Endothelial cell of umbilical vein (primary cell): ENCODE data around the gene RD3L. TPM values are rescaled to one million over a fixed set of nuclear protein-coding genes. Genes with fewer than 3 reads are reported as not detected.

Source experiments
- BruUV-seq: library from RNA; stranded (reverse); fragments of 400-500 nt; replicated peaks from 2 replicates; lab custom pipeline; 2021; lab: Mats Ljungman, UMichigan
- CTCF ChIA-PET: fragments of 300-600, 350-600 bp; sonication (Branson Sonifier 250); formaldehyde crosslinking; loops from one replicate; lab custom pipeline; 2021; ENCODE audit warnings: antibody characterized with exemption, inconsistent platforms; lab: Charles Lee
- POLR2A ChIA-PET: fragments of 300-600, 350-600 bp; sonication (Branson Sonifier 250); formaldehyde crosslinking; loops from one replicate; lab custom pipeline; 2021; ENCODE audit warnings: antibody characterized with exemption, inconsistent platforms; lab: Charles Lee
- DNase-seq: peaks from one replicate; pipeline ENCODE4 v3.0.0-alpha.2; 2011; ENCODE audit warnings: low read depth, low spot score
- FAIRE-seq: peaks from 2 replicates; lab custom pipeline; 2011; peaks lifted over from hg19 to GRCh38; lab: Jason Lieb, UNC
- H2AFZ ChIP-seq: 2 replicates; pipeline ENCODE4 v1.6.0; 2012; ENCODE audit warnings: low read depth, low read length, control low read depth, inconsistent platforms
- H3K27ac ChIP-seq: 2 replicates; pipeline ENCODE4 v1.5.1; 2011; ENCODE audit warnings: low read depth, mild to moderate bottlenecking, control low read depth, low read length, moderate library complexity; ENCODE audit not compliant: insufficient read depth
- H3K27me3 ChIP-seq, 2 experiments: 2 replicates each; pipeline versions ENCODE4 v1.6.0 to v1.6.1; 2011; ENCODE audit warnings: low read length in 2 of 2, mixed read lengths in 1 of 2; ENCODE audit not compliant: control insufficient read depth in 2 of 2, insufficient read depth in 2 of 2
- H3K36me3 ChIP-seq, 2 experiments: 2 replicates in 1 of 2; 3 replicates in 1 of 2; pipeline ENCODE4 v1.5.1; 2011; ENCODE audit warnings: low read length in 2 of 2, mild to moderate bottlenecking in 1 of 2, moderate library complexity in 1 of 2; ENCODE audit not compliant: control insufficient read depth in 2 of 2, insufficient read depth in 2 of 2; ENCODE audit errors: extremely low read depth in 1 of 2
- H3K4me1 ChIP-seq: 3 replicates; pipeline ENCODE4 v1.5.1; 2011; ENCODE audit warnings: mild to moderate bottlenecking, low read length; ENCODE audit not compliant: control insufficient read depth, insufficient read depth; ENCODE audit errors: extremely low read depth
- H3K4me2 ChIP-seq: 2 replicates; pipeline ENCODE4 v1.6.1; 2011; ENCODE audit warnings: low read length, control low read depth, mixed read lengths; ENCODE audit not compliant: insufficient read depth
- H3K4me3 ChIP-seq, 3 experiments: fragments of 200-600 bp in 1 of 3; sonication (generic), shearing (Covaris generic) in 1 of 3; replicated peaks in 1 of 3; 2 replicates each; pipeline ENCODE4 v1.5.1; 2011 to 2016; ENCODE audit warnings: control low read depth in 3 of 3, low read length in 3 of 3, mild to moderate bottlenecking in 2 of 3, inconsistent platforms in 1 of 3, low read depth in 1 of 3, moderate library complexity in 1 of 3; ENCODE audit not compliant: insufficient read depth in 1 of 3
- H3K79me2 ChIP-seq: 2 replicates; pipeline ENCODE4 v1.6.0; 2012; ENCODE audit warnings: low read length, inconsistent platforms; ENCODE audit not compliant: control insufficient read depth, insufficient read depth
- H3K9ac ChIP-seq: replicated peaks from 2 replicates; pipeline ENCODE3; 2011; ENCODE audit warnings: low read length, control low read depth; ENCODE audit not compliant: insufficient read depth; ENCODE audit errors: extremely low read depth
- H3K9me1 ChIP-seq: replicated peaks from 3 replicates; pipeline ENCODE4 v1.6.0; 2011; ENCODE audit warnings: mild to moderate bottlenecking, low read length; ENCODE audit not compliant: control insufficient read depth, insufficient read depth; ENCODE audit errors: extremely low read depth
- H3K9me3 ChIP-seq: replicated peaks from 2 replicates; pipeline ENCODE4 v1.5.1; 2012; ENCODE audit warnings: low read length, inconsistent platforms; ENCODE audit not compliant: control insufficient read depth, insufficient read depth
- H4K20me1 ChIP-seq: replicated peaks from 2 replicates; pipeline ENCODE3; 2011; ENCODE audit warnings: mild to moderate bottlenecking, low read length; ENCODE audit not compliant: control insufficient read depth, insufficient read depth; ENCODE audit errors: extremely low read depth
- EZH2 ChIP-seq: IDR thresholded peaks from 2 replicates; pipeline ENCODE4 v1.6.1; 2012; ENCODE audit warnings: borderline replicate concordance, low read depth, mild to moderate bottlenecking, moderate library complexity, low read length, inconsistent platforms; ENCODE audit not compliant: severe bottlenecking
- FOS ChIP-seq: IDR thresholded peaks from 2 replicates; pipeline ENCODE4 v1.6.1; 2011; ENCODE audit warnings: mild to moderate bottlenecking, low read length, moderate library complexity, borderline replicate concordance; ENCODE audit not compliant: insufficient read depth
- GATA2 ChIP-seq: IDR thresholded peaks from 2 replicates; pipeline ENCODE4 v1.7.0; 2011; ENCODE audit warnings: low read depth, mild to moderate bottlenecking, moderate library complexity, mixed read lengths, low read length; ENCODE audit not compliant: insufficient read length, insufficient read depth
- JUN ChIP-seq: IDR thresholded peaks from 2 replicates; pipeline ENCODE4 v1.6.1; 2011; ENCODE audit warnings: borderline replicate concordance, low read depth; ENCODE audit not compliant: insufficient read length, insufficient read depth
- MYC ChIP-seq: IDR thresholded peaks from one replicate; pipeline ENCODE4 v1.6.1; 2011; ENCODE audit warnings: mild to moderate bottlenecking, low read depth, low read length
- POLR2A ChIP-seq: IDR thresholded peaks from 2 replicates; pipeline ENCODE4 v1.6.1; 2012; ENCODE audit warnings: low read depth, mild to moderate bottlenecking, control low read depth, low read length
- POLR2AphosphoS5 ChIP-seq: IDR thresholded peaks from 2 replicates; pipeline ENCODE4 v1.6.1; 2012; ENCODE audit warnings: low read depth, mild to moderate bottlenecking, control low read depth, low read length, moderate library complexity; ENCODE audit not compliant: insufficient read depth
- dilution Hi-C: fragments of 300-500 bp; cut with MboI; formaldehyde crosslinking; loops from one replicate; pipeline ENCODE4 v1.15.0; 2019; ENCODE audit warnings: low sequenced_read_pairs; ENCODE audit not compliant: extremely low pct_ligation_motif_present
- intact Hi-C: fragments of 100-400 bp; cut with micrococcal nuclease; formaldehyde crosslinking; loops from one replicate; pipeline ENCODE4 v1.10.0; 2022
- polyA plus RNA-seq, 4 experiments: library from polyadenylated mRNA; depleted of rRNA in 3 of 4; stranded (reverse) in 3 of 4; unstranded in 1 of 4; fragments of >200 nt; gene quantifications; 2 replicates each; pipeline versions ENCODE4 v1.2.1 to v1.2.3, GENCODE V29; 2011 to 2012; ENCODE audit warnings: missing spikeins in 1 of 4
- total RNA-seq: library from RNA; stranded (reverse); gene quantifications from 2 replicates; pipeline ENCODE4 v1.2.3, GENCODE V29; 2021
- TF ChIP-seq, protein P1 (sequence below): IDR thresholded peaks from 2 replicates; pipeline ENCODE4 v1.6.1; 2011; ENCODE audit not compliant: insufficient read depth, insufficient read length
- TF ChIP-seq, protein P2 (sequence below), 2 donors: IDR thresholded peaks; 1 replicate in 1 of 2; 2 replicates in 1 of 2; pipeline ENCODE4 v1.5.1; 2011; ENCODE audit warnings: low read length in 2 of 2, mild to moderate bottlenecking in 2 of 2, moderate library complexity in 2 of 2, control low read depth in 1 of 2, inconsistent platforms in 1 of 2, low read depth in 1 of 2; ENCODE audit not compliant: insufficient read depth in 1 of 2; ENCODE audit errors: extremely low read depth in 1 of 2

Gene RD3L
- total and polyA plus RNA-seq, 2 donors (not counting 3 experiments of a cell fraction or from before 2014, with no cell fraction given): not detected

DNA sequence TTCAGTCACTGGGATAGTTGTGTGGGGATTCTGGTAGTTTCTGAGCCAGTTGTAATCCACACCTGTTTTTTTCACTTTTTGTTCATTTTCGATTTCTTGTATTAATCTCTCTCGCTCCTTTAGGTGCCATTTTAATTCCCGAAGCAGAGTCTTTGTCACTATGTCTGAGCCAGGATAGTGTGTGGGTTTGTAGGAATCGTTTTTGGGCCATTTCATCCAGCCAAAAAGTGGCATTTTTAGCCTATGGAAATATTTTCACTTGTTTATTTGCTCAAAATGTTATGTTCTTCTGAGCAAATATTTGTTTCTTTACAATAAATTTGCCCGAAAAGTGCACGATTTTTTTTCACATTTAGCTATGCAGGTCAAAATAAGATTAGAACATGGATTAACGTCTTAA is 867 bp downstream of the RD3L start:
- DNase-seq: no peak
- Histone ChIP-seq H4K20me1 (no peaks in the 10 kb centered on the region), H3K9me1 (no peaks in the 10 kb centered on the region), H3K27ac (no peak overlapping the region), H3K27me3 (peaks cover 25 to 47% of the 10 kb centered on the region in 2 experiments), H3K36me3 (no peaks in the 10 kb centered on the region), H2AFZ (no peak overlapping the region), H3K4me3 (no peak overlapping the region), H3K79me2 (no peaks in the 10 kb centered on the region), H3K4me2 (no peak overlapping the region), H3K4me1 (no peaks in the 10 kb centered on the region), H3K9me3 (no peaks in the 10 kb centered on the region), H3K9ac (no peak overlapping the region)
- dilution Hi-C loops (no loop called here), intact Hi-C loops (no loop called here)
- no peak for FAIRE-seq
- ChIA-PET CTCF (interaction anchor here (1.4 to 2.9 kb wide), 5 partner anchors 8 to 133 kb away, joined by 3 to 10 read pairs (median 8); no protein-coding TSS in a partner anchor), POLR2A (no interaction called here)
- no peak for TF ChIP-seq EZH2
- no peak for TF ChIP-seq GATA2
- TF ChIP-seq, protein P1, sequence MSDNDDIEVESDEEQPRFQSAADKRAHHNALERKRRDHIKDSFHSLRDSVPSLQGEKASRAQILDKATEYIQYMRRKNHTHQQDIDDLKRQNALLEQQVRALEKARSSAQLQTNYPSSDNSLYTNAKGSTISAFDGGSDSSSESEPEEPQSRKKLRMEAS: no peak
- TF ChIP-seq MYC: no peak
- no peak for TF ChIP-seq JUN
- no peak for TF ChIP-seq POLR2AphosphoS5
- no TSS peak for BruUV-seq

DNA sequence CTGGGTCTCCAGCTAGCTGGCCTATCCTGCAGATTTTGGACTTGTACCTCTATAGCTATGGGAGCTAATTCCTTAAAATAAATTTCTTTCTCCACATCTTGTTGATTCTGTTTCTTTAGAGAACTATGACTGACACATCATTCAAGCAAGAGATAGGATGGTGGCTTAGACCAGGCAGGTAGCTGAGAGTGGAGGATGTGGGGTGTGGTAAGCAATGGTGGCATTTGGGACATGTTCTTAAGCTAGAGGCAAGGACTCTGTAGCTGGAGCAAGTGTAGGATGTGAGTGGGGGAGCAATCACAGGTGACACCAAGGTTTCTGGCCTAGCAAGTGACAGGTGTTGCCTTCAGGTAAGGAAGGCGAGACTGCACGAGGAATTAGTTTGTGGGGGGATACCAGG is 7.2 kb downstream of the RD3L start:
- H3K9me1 ChIP-seq: no peaks in the 10 kb centered on the region
- H3K4me1 ChIP-seq: no peaks in the 10 kb centered on the region
- no peaks in the 10 kb centered on the region for H3K79me2 ChIP-seq
- intact Hi-C loops: no loop called here
- H3K36me3 ChIP-seq: no peaks in the 10 kb centered on the region
- ChIA-PET CTCF (interaction anchor here (1.2 kb wide), 1 partner anchor 45 kb away, joined by 3 read pairs; no protein-coding TSS in a partner anchor), POLR2A (no interaction called here)
- H3K4me2 ChIP-seq: no peak overlapping the region
- BruUV-seq: no TSS peak
- FAIRE-seq: no peak
- TF ChIP-seq, protein P2, sequence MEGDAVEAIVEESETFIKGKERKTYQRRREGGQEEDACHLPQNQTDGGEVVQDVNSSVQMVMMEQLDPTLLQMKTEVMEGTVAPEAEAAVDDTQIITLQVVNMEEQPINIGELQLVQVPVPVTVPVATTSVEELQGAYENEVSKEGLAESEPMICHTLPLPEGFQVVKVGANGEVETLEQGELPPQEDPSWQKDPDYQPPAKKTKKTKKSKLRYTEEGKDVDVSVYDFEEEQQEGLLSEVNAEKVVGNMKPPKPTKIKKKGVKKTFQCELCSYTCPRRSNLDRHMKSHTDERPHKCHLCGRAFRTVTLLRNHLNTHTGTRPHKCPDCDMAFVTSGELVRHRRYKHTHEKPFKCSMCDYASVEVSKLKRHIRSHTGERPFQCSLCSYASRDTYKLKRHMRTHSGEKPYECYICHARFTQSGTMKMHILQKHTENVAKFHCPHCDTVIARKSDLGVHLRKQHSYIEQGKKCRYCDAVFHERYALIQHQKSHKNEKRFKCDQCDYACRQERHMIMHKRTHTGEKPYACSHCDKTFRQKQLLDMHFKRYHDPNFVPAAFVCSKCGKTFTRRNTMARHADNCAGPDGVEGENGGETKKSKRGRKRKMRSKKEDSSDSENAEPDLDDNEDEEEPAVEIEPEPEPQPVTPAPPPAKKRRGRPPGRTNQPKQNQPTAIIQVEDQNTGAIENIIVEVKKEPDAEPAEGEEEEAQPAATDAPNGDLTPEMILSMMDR (IDR thresholded peaks at IDR 0.05; ENCODE audit: extremely low read depth in 1 of 2, insufficient read depth in 1 of 2, low read depth in 1 of 2, low read length in 2 of 2): no peak
- no peak for TF ChIP-seq GATA2
- TF ChIP-seq FOS: no peak
- TF ChIP-seq EZH2: no peak
- TF ChIP-seq POLR2A: no peak
- TF ChIP-seq, protein P1: no peak
- no peak for TF ChIP-seq MYC
- H2AFZ ChIP-seq: no peak overlapping the region
- H3K4me3 ChIP-seq: no peak overlapping the region
- peaks cover 10 to 13% of the 10 kb centered on the region in 2 experiments for H3K27me3 ChIP-seq
- DNase-seq: no peak
- H3K9me3 ChIP-seq: no peaks in the 10 kb centered on the region
- H4K20me1 ChIP-seq: no peaks in the 10 kb centered on the region
- no peak overlapping the region for H3K9ac ChIP-seq
- no peak overlapping the region for H3K27ac ChIP-seq
- dilution Hi-C loops: no loop called here
